ENCODE measurements around the gene WWOX.

WWOX gene

DNA sequence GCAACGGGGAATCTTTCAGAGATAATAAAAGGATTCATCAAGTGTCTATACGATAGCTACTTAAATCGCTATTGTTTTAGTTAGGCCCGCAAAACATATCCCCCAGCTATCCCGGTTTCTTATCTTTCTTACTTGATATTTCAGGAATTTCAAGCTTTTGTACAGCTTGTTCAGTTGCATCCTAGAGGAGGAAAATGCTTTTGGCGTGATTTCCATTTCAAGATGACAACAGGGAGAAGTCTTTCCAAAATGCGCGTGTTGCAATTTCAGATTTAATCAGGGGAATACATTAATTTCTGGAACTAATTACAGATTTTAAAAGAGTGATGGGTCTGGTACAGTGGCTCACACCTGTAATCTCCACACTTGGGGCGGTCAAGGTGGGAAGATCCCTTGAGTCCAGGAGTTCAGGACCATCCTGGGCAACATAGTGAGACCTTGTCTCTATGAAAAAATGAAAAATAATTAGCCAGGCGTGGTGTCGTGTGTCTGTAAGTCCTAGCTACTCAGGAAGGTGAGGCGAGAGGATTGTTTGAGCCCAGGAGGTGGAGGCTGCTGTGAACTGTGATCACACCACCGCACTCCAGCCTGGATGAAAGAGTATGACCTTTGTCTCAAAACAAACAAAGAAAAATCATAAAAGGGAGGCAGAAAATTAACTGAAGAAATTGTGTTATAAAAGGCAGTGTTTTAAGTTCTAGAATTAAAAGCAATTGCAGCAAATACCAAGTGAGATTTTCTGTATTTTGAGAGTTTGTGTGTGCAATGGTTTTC, 954.9 kb downstream of the WWOX start:
- TF ChIP-seq ZFP30 (CRISPR knock-in tag; IDR thresholded peaks at IDR 0.05) = no peak
- no peak for TF ChIP-seq CSDC2 (CRISPR knock-in tag; IDR thresholded peaks at IDR 0.05)
- TF ChIP-seq, protein P1, sequence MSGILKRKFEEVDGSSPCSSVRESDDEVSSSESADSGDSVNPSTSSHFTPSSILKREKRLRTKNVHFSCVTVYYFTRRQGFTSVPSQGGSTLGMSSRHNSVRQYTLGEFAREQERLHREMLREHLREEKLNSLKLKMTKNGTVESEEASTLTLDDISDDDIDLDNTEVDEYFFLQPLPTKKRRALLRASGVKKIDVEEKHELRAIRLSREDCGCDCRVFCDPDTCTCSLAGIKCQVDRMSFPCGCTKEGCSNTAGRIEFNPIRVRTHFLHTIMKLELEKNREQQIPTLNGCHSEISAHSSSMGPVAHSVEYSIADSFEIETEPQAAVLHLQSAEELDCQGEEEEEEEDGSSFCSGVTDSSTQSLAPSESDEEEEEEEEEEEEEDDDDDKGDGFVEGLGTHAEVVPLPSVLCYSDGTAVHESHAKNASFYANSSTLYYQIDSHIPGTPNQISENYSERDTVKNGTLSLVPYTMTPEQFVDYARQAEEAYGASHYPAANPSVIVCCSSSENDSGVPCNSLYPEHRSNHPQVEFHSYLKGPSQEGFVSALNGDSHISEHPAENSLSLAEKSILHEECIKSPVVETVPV (CRISPR knock-in tag; IDR thresholded peaks at IDR 0.05) = no peak
- TF ChIP-seq ZFP3 (CRISPR knock-in tag; IDR thresholded peaks at IDR 0.05) = no peak
- TF ChIP-seq OSR1 (CRISPR knock-in tag; IDR thresholded peaks at IDR 0.05) = no peak
- TF ChIP-seq RARB (CRISPR knock-in tag; IDR thresholded peaks at IDR 0.05) = no peak
- no peak for TF ChIP-seq TOX (CRISPR knock-in tag; IDR thresholded peaks at IDR 0.05; ENCODE audit: borderline replicate concordance)
- no peak for TF ChIP-seq TCF4 (CRISPR knock-in tag; IDR thresholded peaks at IDR 0.05; ENCODE audit: borderline replicate concordance)
- TF ChIP-seq, protein P2, sequence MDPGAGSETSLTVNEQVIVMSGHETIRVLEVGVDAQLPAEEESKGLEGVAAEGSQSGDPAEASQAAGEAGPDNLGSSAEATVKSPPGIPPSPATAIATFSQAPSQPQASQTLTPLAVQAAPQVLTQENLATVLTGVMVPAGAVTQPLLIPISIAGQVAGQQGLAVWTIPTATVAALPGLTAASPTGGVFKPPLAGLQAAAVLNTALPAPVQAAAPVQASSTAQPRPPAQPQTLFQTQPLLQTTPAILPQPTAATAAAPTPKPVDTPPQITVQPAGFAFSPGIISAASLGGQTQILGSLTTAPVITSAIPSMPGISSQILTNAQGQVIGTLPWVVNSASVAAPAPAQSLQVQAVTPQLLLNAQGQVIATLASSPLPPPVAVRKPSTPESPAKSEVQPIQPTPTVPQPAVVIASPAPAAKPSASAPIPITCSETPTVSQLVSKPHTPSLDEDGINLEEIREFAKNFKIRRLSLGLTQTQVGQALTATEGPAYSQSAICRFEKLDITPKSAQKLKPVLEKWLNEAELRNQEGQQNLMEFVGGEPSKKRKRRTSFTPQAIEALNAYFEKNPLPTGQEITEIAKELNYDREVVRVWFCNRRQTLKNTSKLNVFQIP (CRISPR knock-in tag; IDR thresholded peaks at IDR 0.05; ENCODE audit: borderline replicate concordance, low read depth) = no peak
- TF ChIP-seq ZNF565 (CRISPR knock-in tag; conservative IDR thresholded peaks at IDR 0.05; ENCODE audit: low read depth) = no peak
- no peak for ATAC-seq

DNA sequence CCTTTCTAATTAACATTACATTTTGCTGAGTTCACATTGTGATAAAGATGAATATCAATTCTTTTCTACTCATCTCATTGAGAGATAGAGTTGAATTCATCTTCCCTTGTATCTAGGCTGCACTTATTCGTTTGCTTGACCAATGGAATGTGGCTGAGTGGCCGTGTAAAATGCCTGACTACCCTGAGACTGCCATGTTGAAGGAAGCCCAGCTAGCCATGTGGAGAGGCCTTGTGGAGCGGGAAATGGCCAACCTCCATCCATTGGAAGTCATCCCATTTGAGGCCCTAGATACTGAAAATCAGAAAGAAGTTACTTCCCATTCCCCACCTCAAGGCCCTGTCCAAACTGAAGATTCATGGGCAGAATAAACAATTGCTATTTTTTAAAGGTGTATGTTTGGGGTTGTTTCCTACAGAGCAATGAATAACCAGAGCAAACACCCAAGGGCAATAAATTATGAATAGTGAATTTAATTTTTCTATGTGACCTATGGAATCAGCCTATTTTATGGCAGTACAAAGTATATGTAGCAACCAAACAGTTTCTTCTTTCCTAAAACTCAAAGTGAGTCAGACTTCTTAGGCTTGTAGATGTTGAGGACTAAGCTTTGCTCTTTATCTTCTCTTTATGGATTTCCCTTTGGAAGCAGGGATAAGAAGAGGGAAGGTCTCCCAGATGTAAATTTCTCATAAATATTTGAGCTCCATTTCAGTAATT, 956.0 kb downstream of the WWOX start:
- ATAC-seq = no peak
- TF ChIP-seq ZFP30 (CRISPR knock-in tag; IDR thresholded peaks at IDR 0.05) (no peak), ISL1 (CRISPR knock-in tag; IDR thresholded peaks at IDR 0.05) (no peak), TCF4 (CRISPR knock-in tag; IDR thresholded peaks at IDR 0.05; ENCODE audit: borderline replicate concordance) (no peak), PPARA (CRISPR knock-in tag; IDR thresholded peaks at IDR 0.05; ENCODE audit: borderline replicate concordance) (no peak), ZNF70 (CRISPR knock-in tag; IDR thresholded peaks at IDR 0.05) (no peak), SNAI2 (CRISPR knock-in tag; IDR thresholded peaks at IDR 0.05) (no peak), ZFP3 (CRISPR knock-in tag; IDR thresholded peaks at IDR 0.05) (no peak), TOX (CRISPR knock-in tag; IDR thresholded peaks at IDR 0.05; ENCODE audit: borderline replicate concordance) (no peak), OSR1 (CRISPR knock-in tag; IDR thresholded peaks at IDR 0.05) (no peak)
- TF ChIP-seq, protein P3, sequence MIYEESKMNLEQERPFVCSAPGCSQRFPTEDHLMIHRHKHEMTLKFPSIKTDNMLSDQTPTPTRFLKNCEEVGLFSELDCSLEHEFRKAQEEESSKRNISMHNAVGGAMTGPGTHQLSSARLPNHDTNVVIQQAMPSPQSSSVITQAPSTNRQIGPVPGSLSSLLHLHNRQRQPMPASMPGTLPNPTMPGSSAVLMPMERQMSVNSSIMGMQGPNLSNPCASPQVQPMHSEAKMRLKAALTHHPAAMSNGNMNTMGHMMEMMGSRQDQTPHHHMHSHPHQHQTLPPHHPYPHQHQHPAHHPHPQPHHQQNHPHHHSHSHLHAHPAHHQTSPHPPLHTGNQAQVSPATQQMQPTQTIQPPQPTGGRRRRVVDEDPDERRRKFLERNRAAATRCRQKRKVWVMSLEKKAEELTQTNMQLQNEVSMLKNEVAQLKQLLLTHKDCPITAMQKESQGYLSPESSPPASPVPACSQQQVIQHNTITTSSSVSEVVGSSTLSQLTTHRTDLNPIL (CRISPR knock-in tag; IDR thresholded peaks at IDR 0.05; ENCODE audit: low read depth) = no peak
- TF ChIP-seq, protein P4, sequence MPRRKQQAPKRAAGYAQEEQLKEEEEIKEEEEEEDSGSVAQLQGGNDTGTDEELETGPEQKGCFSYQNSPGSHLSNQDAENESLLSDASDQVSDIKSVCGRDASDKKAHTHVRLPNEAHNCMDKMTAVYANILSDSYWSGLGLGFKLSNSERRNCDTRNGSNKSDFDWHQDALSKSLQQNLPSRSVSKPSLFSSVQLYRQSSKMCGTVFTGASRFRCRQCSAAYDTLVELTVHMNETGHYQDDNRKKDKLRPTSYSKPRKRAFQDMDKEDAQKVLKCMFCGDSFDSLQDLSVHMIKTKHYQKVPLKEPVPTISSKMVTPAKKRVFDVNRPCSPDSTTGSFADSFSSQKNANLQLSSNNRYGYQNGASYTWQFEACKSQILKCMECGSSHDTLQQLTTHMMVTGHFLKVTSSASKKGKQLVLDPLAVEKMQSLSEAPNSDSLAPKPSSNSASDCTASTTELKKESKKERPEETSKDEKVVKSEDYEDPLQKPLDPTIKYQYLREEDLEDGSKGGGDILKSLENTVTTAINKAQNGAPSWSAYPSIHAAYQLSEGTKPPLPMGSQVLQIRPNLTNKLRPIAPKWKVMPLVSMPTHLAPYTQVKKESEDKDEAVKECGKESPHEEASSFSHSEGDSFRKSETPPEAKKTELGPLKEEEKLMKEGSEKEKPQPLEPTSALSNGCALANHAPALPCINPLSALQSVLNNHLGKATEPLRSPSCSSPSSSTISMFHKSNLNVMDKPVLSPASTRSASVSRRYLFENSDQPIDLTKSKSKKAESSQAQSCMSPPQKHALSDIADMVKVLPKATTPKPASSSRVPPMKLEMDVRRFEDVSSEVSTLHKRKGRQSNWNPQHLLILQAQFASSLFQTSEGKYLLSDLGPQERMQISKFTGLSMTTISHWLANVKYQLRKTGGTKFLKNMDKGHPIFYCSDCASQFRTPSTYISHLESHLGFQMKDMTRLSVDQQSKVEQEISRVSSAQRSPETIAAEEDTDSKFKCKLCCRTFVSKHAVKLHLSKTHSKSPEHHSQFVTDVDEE (CRISPR knock-in tag; IDR thresholded peaks at IDR 0.05) = no peak
- TF ChIP-seq, protein P2 (CRISPR knock-in tag; IDR thresholded peaks at IDR 0.05; ENCODE audit: borderline replicate concordance, low read depth) = no peak
- TF ChIP-seq, protein P1 (CRISPR knock-in tag; IDR thresholded peaks at IDR 0.05) = no peak

All from SK-N-SH treated with all-trans-retinoic acid at 6 μM for 48 hours (cell line).